Measurements from ENCODE around the gene SAC3D1.
A peak's percentile ranks its signal among the peaks of the same experiment; 100 is the strongest.

The SAC3D1 gene

DNA sequence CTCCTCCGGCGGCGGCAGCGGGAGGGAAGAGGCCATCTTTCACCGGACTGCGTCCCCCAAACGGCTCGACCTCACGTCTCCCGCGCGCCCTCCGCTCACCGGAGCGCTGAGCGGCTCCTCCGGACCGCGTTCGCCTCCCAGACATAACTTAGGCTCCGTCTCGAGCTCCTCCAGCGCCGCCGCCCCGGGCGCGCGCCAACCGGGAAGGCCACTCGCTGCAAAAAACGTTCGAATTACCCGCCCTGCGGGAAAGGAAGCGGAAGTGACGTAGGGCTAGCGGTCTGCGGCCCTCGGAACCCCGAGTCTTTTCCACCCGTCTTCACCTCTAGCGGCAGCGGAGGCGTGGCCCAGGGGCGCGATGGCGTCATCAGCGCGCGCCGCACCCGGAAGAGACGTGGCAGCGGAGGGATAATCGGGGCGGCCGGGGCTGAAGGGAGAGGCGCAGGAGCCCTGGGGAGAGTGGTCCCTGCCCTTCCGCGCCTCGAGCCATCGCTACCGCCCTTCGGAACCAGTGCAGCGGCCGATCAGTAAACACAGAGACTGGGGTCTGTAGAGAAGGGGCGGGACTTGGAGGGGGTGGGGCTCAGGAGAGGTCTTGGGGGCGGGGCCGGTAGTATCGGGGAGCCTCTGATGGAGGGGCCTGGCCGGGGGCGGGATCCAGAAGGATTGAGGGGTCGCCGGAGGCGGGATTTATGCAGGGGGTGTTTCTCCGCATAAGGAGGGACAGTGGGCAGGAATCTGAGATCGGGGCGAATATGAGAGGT lies 43.0 kb downstream of the SAC3D1 start, which contains the start of the genes CDCA5 and ZFPL1:
Gene CDCA5 (minus strand): TSS at position 207 of the 764 bp plus-strand sequence. CDS start 62 bp downstream, at position 145.
Gene ZFPL1 (plus strand): TSS at position 389 of the 764 bp plus-strand sequence. CDS start 477 bp downstream, outside the sequence.
- TF ChIP-seq, protein P1, sequence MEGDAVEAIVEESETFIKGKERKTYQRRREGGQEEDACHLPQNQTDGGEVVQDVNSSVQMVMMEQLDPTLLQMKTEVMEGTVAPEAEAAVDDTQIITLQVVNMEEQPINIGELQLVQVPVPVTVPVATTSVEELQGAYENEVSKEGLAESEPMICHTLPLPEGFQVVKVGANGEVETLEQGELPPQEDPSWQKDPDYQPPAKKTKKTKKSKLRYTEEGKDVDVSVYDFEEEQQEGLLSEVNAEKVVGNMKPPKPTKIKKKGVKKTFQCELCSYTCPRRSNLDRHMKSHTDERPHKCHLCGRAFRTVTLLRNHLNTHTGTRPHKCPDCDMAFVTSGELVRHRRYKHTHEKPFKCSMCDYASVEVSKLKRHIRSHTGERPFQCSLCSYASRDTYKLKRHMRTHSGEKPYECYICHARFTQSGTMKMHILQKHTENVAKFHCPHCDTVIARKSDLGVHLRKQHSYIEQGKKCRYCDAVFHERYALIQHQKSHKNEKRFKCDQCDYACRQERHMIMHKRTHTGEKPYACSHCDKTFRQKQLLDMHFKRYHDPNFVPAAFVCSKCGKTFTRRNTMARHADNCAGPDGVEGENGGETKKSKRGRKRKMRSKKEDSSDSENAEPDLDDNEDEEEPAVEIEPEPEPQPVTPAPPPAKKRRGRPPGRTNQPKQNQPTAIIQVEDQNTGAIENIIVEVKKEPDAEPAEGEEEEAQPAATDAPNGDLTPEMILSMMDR (IDR thresholded peaks at IDR 0.05; ENCODE audit: extremely low read depth, missing control alignments): no peak
- peak; percentile 98 for DNase-seq (ENCODE audit: low spot score)

DNA sequence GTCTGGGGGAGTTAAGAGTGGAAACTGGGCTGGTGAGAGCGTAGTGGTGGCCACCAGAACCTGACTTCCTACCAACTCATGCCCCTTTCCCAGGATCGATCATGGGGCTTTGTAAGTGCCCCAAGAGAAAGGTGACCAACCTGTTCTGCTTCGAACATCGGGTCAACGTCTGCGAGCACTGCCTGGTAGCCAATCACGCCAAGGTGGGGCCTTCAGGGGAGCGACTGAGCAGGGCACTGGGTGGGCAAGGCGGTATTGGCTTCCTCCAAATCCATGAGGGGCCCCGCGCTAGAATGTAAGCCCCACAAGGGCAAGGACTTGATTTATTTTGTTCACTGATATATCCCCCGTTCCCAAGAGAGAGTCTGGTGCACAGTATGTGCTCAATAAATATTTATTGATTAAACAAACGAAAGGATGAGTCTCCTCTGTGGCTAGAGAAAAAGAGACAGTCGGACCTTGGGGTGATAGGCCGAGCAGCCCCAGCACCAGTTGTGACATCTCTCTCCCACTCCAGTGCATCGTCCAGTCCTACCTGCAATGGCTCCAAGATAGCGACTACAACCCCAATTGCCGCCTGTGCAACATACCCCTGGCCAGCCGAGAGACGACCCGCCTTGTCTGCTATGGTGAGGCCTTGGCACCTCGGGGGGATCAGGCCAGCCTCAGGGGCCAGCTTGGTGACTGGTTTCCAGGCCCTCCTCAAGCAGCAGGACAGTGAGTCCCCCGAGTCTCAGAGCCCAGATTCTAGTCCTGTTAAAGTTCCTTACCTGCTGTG lies 43.8 kb downstream of the SAC3D1 start:
- TF ChIP-seq, protein P1 (IDR thresholded peaks at IDR 0.05; ENCODE audit: extremely low read depth, missing control alignments): no peak
- DNase-seq (ENCODE audit: low spot score): no peak

DNA sequence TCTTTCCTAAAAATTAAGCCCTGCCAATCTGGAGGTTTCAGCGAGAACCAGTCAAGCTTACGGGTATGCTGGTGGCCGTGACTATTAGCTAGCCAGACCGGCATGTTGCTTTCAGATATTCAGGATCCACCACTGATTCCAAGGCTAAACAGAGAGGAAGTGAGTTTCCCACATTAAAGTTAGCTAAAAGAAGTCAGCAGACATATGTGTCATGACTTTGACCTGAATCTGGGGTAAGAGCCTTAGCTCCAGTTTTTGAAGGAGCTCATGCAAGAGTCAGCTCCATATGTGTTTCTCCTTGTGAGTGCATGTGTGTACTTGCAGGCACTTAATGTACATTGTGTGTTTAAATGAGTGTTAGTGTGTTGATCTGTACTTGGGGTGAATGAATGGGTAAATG lies 44.4 kb downstream of the SAC3D1 start:
- TF ChIP-seq, protein P1 (IDR thresholded peaks at IDR 0.05; ENCODE audit: extremely low read depth, missing control alignments): no peak
- no peak for DNase-seq (ENCODE audit: low spot score)

DNA sequence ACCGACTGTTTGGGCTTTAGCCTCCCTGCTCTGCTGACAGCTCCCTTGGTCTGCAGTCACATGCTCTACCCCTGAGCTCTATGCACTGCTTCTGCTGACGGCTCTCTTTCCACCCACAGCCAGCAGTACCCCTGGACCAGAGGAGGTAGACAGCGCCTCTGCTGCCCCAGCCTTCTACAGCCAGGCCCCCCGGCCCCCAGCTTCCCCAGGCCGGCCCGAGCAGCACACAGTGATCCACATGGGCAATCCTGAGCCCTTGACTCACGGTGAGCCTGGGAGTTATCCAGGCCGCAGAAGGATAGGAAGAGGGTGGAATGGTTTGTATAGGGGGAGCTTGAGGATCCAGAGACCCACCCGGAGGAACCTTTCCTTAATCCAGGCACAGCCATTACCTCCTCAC lies 45.8 kb downstream of the SAC3D1 start:
- TF ChIP-seq, protein P1 (IDR thresholded peaks at IDR 0.05; ENCODE audit: extremely low read depth, missing control alignments): no peak
- no peak for DNase-seq (ENCODE audit: low spot score)

DNA sequence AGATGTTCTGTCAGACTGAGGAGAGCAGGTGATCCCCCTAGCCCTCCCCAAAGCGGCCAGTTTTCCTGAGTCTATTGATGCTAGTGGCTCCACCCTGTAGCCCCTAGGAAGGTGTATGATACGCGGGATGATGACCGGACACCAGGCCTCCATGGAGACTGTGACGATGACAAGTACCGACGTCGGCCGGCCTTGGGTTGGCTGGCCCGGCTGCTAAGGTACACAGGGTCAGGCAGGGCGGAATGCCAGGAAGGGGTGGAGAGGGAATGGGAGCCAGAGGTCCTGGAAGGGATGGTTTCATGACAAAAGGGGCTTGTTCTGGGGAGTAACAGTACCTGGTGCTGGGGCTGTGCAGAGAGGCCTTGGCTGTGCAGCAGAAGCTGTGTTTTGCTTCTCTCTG lies 46.2 kb downstream of the SAC3D1 start:
- DNase-seq (ENCODE audit: low spot score): no peak
- TF ChIP-seq, protein P1 (IDR thresholded peaks at IDR 0.05; ENCODE audit: extremely low read depth, missing control alignments): no peak

DNA sequence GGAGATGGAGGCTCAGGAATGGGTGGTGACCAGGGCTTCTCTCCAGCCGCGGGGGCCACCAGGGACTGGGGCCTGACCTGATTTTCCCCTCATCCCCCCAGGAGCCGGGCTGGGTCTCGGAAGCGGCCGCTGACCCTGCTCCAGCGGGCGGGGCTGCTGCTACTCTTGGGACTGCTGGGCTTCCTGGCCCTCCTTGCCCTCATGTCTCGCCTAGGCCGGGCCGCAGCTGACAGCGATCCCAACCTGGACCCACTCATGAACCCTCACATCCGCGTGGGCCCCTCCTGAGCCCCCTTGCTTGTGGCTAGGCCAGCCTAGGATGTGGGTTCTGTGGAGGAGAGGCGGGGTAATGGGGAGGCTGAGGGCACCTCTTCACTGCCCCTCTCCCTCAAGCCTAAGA lies 46.8 kb downstream of the SAC3D1 start:
- TF ChIP-seq, protein P1 (IDR thresholded peaks at IDR 0.05; ENCODE audit: extremely low read depth, missing control alignments): no peak
- no peak for DNase-seq (ENCODE audit: low spot score)

DNA sequence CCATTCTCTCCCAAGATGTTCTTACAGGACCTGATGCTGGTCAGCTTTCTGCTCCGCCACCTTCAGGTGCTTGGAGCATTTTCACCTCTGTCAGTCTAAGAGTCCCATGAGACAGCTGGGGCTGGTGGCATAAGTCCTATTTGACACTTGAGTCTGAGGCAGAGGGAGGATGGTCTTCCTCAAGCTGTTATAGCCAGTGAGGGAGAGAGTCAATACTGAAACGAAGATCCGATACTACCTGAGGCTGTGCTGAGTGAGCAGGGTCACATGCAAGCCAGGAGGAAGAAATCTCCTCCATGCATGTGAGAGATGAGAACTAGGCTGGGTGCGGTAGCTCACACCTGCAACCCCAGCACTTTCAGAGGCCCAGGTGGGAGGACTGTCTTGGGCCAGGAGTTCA lies 48.6 kb downstream of the SAC3D1 start:
- DNase-seq (ENCODE audit: low spot score): no peak
- TF ChIP-seq, protein P1 (IDR thresholded peaks at IDR 0.05; ENCODE audit: extremely low read depth, missing control alignments): no peak
